Vagina (tissue), 2 donors: ENCODE results near the gene TMEM222.

Experiments used
- POLR2A ChIP-seq, 2 donors: fragments of 450-650 bp; IDR thresholded peaks; one replicate each; pipeline ENCODE4 v1.6.1; 2017; ENCODE audit warnings: antibody characterized with exemption in 2 of 2, mild to moderate bottlenecking in 2 of 2, moderate library complexity in 2 of 2
- TF ChIP-seq, protein P1 (sequence below), 3 experiments: fragments of 450-650 bp in 2 of 3; fragments of 200-600 bp in 1 of 3; sonication (generic) in 1 of 3; IDR thresholded peaks; one replicate each; pipeline ENCODE4 v1.5.1; 2017 to 2019; ENCODE audit warnings: antibody characterized with exemption in 3 of 3, mild to moderate bottlenecking in 2 of 3, moderate library complexity in 2 of 3

DNA sequence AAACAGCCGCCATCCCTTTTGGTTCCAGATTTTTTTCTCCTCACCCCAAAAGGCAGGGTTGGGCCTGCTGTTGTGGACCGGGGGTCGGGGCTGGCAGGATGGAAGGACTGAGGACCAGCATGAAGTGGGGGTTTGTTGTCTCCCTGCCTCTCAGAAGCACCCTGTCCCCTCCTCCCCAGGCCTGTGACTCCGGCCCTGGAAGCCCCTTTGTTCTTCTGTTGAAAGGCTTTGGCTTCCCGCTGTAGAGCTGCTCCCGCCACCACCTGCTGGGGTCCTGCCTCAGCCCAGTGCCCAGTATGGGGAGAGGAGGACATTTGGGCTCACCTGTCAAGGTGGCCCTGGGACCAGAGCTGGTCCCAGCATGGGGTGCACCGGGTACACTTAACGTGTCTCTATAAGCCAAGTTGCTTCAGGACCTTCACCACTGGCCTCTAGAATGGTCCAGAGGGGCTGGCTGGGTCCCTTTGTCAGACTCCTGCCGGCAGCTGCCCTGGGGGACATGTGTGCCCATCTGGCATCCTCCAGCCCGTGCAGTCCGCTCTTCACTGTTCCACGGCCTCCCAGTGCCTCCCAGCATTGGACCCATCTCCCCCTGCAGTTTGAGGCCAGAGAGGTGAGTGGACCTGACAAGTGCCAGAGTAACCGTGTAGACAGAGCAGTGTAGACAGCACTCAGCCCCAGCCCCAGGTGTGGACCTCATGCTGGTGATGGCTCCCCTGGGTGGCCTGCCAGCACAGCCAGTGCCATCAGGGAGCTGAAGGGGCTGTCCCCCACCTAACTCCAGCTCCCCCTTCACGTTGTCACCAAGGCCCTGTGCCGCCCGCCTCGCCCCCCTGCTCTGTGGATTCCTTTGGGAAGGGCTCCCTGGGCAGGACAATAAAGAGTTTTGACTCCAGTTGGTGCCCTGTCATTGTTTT is 13.8 kb downstream of the TMEM222 start:
- TF ChIP-seq, protein P1, sequence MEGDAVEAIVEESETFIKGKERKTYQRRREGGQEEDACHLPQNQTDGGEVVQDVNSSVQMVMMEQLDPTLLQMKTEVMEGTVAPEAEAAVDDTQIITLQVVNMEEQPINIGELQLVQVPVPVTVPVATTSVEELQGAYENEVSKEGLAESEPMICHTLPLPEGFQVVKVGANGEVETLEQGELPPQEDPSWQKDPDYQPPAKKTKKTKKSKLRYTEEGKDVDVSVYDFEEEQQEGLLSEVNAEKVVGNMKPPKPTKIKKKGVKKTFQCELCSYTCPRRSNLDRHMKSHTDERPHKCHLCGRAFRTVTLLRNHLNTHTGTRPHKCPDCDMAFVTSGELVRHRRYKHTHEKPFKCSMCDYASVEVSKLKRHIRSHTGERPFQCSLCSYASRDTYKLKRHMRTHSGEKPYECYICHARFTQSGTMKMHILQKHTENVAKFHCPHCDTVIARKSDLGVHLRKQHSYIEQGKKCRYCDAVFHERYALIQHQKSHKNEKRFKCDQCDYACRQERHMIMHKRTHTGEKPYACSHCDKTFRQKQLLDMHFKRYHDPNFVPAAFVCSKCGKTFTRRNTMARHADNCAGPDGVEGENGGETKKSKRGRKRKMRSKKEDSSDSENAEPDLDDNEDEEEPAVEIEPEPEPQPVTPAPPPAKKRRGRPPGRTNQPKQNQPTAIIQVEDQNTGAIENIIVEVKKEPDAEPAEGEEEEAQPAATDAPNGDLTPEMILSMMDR (IDR thresholded peaks at IDR 0.05), result no peak
- no peak for TF ChIP-seq POLR2A (IDR thresholded peaks at IDR 0.05)
